HCT116 (cell line): Measurements from ENCODE around the gene LRBA. TPM values are rescaled to one million over a fixed set of nuclear protein-coding genes. Genes with fewer than 3 reads are reported as not detected.

Experiments
- ATAC-seq: fragments of 200-7000 bp; cut with Tn5 transposase; 2 replicates; pipeline ENCODE4 v1.9.1; 2020; ENCODE audit warnings: mild to moderate bottlenecking, moderate library complexity
- BruUV-seq: library from RNA; stranded (reverse); fragments of 400-500 nt; replicated peaks from 2 replicates; lab custom pipeline; 2021; lab: Mats Ljungman, UMichigan
- CTCF ChIA-PET: fragments of 300-600 bp; sonication (Branson Sonifier 250); formaldehyde crosslinking; loops from one replicate; lab custom pipeline; 2021; ENCODE audit warnings: antibody characterized with exemption; lab: Charles Lee
- POLR2A ChIA-PET: fragments of 300-600, 350-600 bp; sonication (Branson Sonifier 250); formaldehyde crosslinking; loops from one replicate; lab custom pipeline; 2021; ENCODE audit warnings: antibody characterized with exemption; lab: Charles Lee
- RAD21 ChIA-PET, 2 experiments: fragments of 300-600 bp; sonication (Branson Sonifier 250); formaldehyde crosslinking; loops; one replicate each; lab custom pipeline; 2023; ENCODE audit warnings: low total read pairs in 2 of 2; ENCODE audit not compliant: uncharacterized antibody in 2 of 2, unreplicated experiment in 2 of 2, low non-redundant PET in 1 of 2; lab: Charles Lee
- DNase-seq: peaks from one replicate; pipeline ENCODE4 v3.0.0-alpha.2; 2010; ENCODE audit warnings: low read depth, low spot score
- H2AFZ ChIP-seq: fragments of 200-600 bp; shearing (Covaris generic), sonication (generic); 2 replicates; pipeline ENCODE4 v1.6.1; 2017; ENCODE audit warnings: low read depth, mixed run types, mixed read lengths, antibody characterized with exemption, low read length; ENCODE audit not compliant: poor library complexity, severe bottlenecking
- H3K27ac ChIP-seq: 2 replicates; pipeline ENCODE4 v1.5.1; 2012; ENCODE audit warnings: low read depth, low read length
- H3K27me3 ChIP-seq: fragments of 200-600 bp; sonication (generic); 2 replicates; pipeline ENCODE4 v1.6.1; 2016; ENCODE audit warnings: mixed run types, low read length, mixed read lengths; ENCODE audit not compliant: insufficient read depth
- H3K36me3 ChIP-seq, 2 experiments: fragments of 200-500 bp in 1 of 2; fragments of 200-600 bp in 1 of 2; sonication (Bioruptor generic) in 1 of 2; sonication (generic) in 1 of 2; 2 replicates each; pipeline versions ENCODE4 v1.5.1 to v1.6.1; 2014 to 2016; ENCODE audit warnings: low read length in 2 of 2, inconsistent platforms in 1 of 2, mixed read lengths in 1 of 2, mixed run types in 1 of 2; ENCODE audit not compliant: insufficient read depth in 2 of 2, control insufficient read depth in 1 of 2
- H3K4me1 ChIP-seq, 2 experiments: fragments of 200-600 bp in 1 of 2; sonication (generic) in 1 of 2; 2 replicates each; pipeline versions ENCODE4 v1.5.1 to v1.6.1; 2012 to 2017; ENCODE audit warnings: low read length in 2 of 2, inconsistent platforms in 1 of 2, mild to moderate bottlenecking in 1 of 2, mixed read lengths in 1 of 2, mixed run types in 1 of 2, moderate library complexity in 1 of 2; ENCODE audit not compliant: insufficient read depth in 2 of 2, control insufficient read depth in 1 of 2
- H3K4me2 ChIP-seq: fragments of 200-600 bp; sonication (generic); 2 replicates; pipeline ENCODE4 v1.6.1; 2017; ENCODE audit warnings: mixed run types, low read length, mixed read lengths
- H3K4me3 ChIP-seq, 2 experiments: fragments of 200-600 bp in 1 of 2; sonication (generic) in 1 of 2; replicated peaks in 1 of 2; 2 replicates each; pipeline ENCODE4 v1.5.1; 2011 to 2016; ENCODE audit warnings: low read length in 2 of 2, control low read depth in 1 of 2, low read depth in 1 of 2, mild to moderate bottlenecking in 1 of 2, mixed read lengths in 1 of 2, mixed run types in 1 of 2
- H3K79me2 ChIP-seq: fragments of 200-600 bp; sonication (generic); 2 replicates; pipeline ENCODE4 v1.6.1; 2017; ENCODE audit warnings: mild to moderate bottlenecking, mixed run types, low read length, moderate library complexity, mixed read lengths; ENCODE audit not compliant: insufficient read depth
- H3K9ac ChIP-seq: fragments of 200-600 bp; sonication (generic); 2 replicates; pipeline ENCODE4 v1.6.1; 2016; ENCODE audit warnings: low read length, mixed read lengths
- H3K9me2 ChIP-seq: fragments of 200-600 bp; sonication (generic), shearing (Covaris generic); 2 replicates; pipeline ENCODE4 v1.6.1; 2017; ENCODE audit warnings: mixed run types, mild to moderate bottlenecking, moderate library complexity; ENCODE audit not compliant: insufficient read depth
- H3K9me3 ChIP-seq, 2 experiments: fragments of 200-500 bp in 1 of 2; fragments of 200-600 bp in 1 of 2; sonication (Bioruptor generic) in 1 of 2; sonication (generic) in 1 of 2; 2 replicates each; pipeline ENCODE4 v1.6.1; 2014 to 2017; ENCODE audit warnings: low read length in 2 of 2, mixed read lengths in 2 of 2, inconsistent platforms in 1 of 2, low read depth in 1 of 2, mild to moderate bottlenecking in 1 of 2, mixed run types in 1 of 2, moderate library complexity in 1 of 2; ENCODE audit not compliant: control insufficient read depth in 1 of 2, insufficient read depth in 1 of 2
- H4K20me1 ChIP-seq: fragments of 200-600 bp; sonication (generic), shearing (Covaris generic); 2 replicates; pipeline ENCODE4 v1.6.1; 2017; ENCODE audit warnings: mixed run types, mild to moderate bottlenecking, moderate library complexity; ENCODE audit not compliant: insufficient read depth
- CBX3 ChIP-seq: IDR thresholded peaks from 2 replicates; pipeline ENCODE4 v1.6.1; 2012; ENCODE audit warnings: low read depth
- CEBPB ChIP-seq: IDR thresholded peaks from 2 replicates; pipeline ENCODE4 v1.6.1; 2012; ENCODE audit warnings: low read depth
- CTCF ChIP-seq, 3 experiments: fragments of 200-600 bp in 1 of 3; sonication (generic) in 1 of 3; IDR thresholded peaks in 2 of 3; conservative IDR thresholded peaks in 1 of 3; 2 replicates each; pipeline ENCODE4 v1.5.1; 2012 to 2017; ENCODE audit warnings: low read depth in 2 of 3, low read length in 2 of 3, antibody characterized with exemption in 1 of 3, borderline replicate concordance in 1 of 3, control low read depth in 1 of 3, mild to moderate bottlenecking in 1 of 3, mixed read lengths in 1 of 3, mixed run types in 1 of 3, moderate library complexity in 1 of 3; ENCODE audit not compliant: insufficient read depth in 1 of 3
- EGR1 ChIP-seq: IDR thresholded peaks from 2 replicates; pipeline ENCODE4 v1.6.1; 2012; ENCODE audit warnings: low read depth
- MAX ChIP-seq: IDR thresholded peaks from 2 replicates; pipeline ENCODE4 v1.6.1; 2012
- POLR2A ChIP-seq: IDR thresholded peaks from 2 replicates; pipeline ENCODE4 v1.7.0; 2011; ENCODE audit warnings: borderline replicate concordance; ENCODE audit not compliant: insufficient read depth, insufficient read length; ENCODE audit errors: extremely low read depth
- REST ChIP-seq: IDR thresholded peaks from 2 replicates; pipeline ENCODE4 v1.6.1; 2012; ENCODE audit warnings: low read depth
- SP1 ChIP-seq: IDR thresholded peaks from 2 replicates; pipeline ENCODE4 v1.6.1; 2012; ENCODE audit warnings: low read depth
- SRF ChIP-seq: IDR thresholded peaks from 2 replicates; pipeline ENCODE4 v1.6.1; 2012; ENCODE audit warnings: low read depth
- TCF7L2 ChIP-seq: IDR thresholded peaks from 2 replicates; pipeline ENCODE4 v1.7.0; 2011; ENCODE audit warnings: borderline replicate concordance, inconsistent platforms; ENCODE audit not compliant: insufficient read depth, insufficient read length; ENCODE audit errors: extremely low read depth
- ZNF274 ChIP-seq: fragments of 200-500 bp; sonication (Bioruptor generic); IDR thresholded peaks from 2 replicates; pipeline ENCODE4 v1.6.1; 2014; ENCODE audit warnings: mild to moderate bottlenecking, low read depth, low read length, inconsistent platforms
- intact Hi-C: fragments of 100-400 bp; cut with micrococcal nuclease; formaldehyde crosslinking; loops from 2 replicates; pipeline ENCODE4 v1.10.0; 2022
- total RNA-seq: library from RNA; stranded (reverse); gene quantifications from one replicate; pipeline ENCODE4 v1.2.1, GENCODE V29; 2021; ENCODE audit not compliant: unreplicated experiment

LRBA gene
- total RNA-seq, 1 experiment from 2014 or later = 79.8 TPM

- no peak for DNase-seq
- ChIA-PET CTCF (interaction anchor here (1.5 kb wide), 1 partner anchor 21 kb away, joined by 3 read pairs; no protein-coding TSS in a partner anchor), POLR2A (no interaction called here), RAD21 (no interaction called here)
- no peaks in the 10 kb centered on the region for H3K79me2 ChIP-seq
- intact Hi-C loops = no loop called here
- TF ChIP-seq CEBPB (peak; percentile 42; the same call in 1 of the 2 replicates), CTCF (IDR thresholded peaks at IDR 0.05 in 2 of 3, conservative IDR thresholded peaks at IDR 0.05 in 1 of 3; ENCODE audit: borderline replicate concordance in 1 of 3, insufficient read depth in 1 of 3, low read depth in 2 of 3, low read length in 2 of 3) (no peak), CBX3 (no peak)
- no peak for ATAC-seq
- H4K20me1 ChIP-seq = no peaks in the 10 kb centered on the region
- H3K4me3 ChIP-seq = no peak overlapping the region
- H3K9ac ChIP-seq = no peak overlapping the region
- BruUV-seq = no TSS peak
- no peaks in the 10 kb centered on the region for H3K36me3 ChIP-seq
- no peaks in the 10 kb centered on the region for H3K27me3 ChIP-seq
- no peak overlapping the region for H2AFZ ChIP-seq
- H3K9me2 ChIP-seq = no peaks in the 10 kb centered on the region
- no peaks in the 10 kb centered on the region for H3K9me3 ChIP-seq
- no peak overlapping the region for H3K27ac ChIP-seq
- peaks cover 7 to 23% of the 10 kb centered on the region in 2 experiments; a peak in 3 of 4 replicates for H3K4me1 ChIP-seq
- H3K4me2 ChIP-seq = no peak overlapping the region
These were observed 499.9 kb downstream of the LRBA start for GRCh38 chr4:150515135-150515534.

GRCh38 chr4:150514709-150515108 lies 500.4 kb downstream of the LRBA start:
- intact Hi-C loops = no loop called here
- no peak overlapping the region for H3K4me3 ChIP-seq
- no peaks in the 10 kb centered on the region for H3K9me3 ChIP-seq
- no peaks in the 10 kb centered on the region for H4K20me1 ChIP-seq
- H2AFZ ChIP-seq = no peak overlapping the region
- H3K9ac ChIP-seq = no peak overlapping the region
- H3K4me1 ChIP-seq = peaks cover 7 to 20% of the 10 kb centered on the region in 2 experiments; a peak in 3 of 4 replicates
- ChIA-PET CTCF (interaction anchor here (1.5 kb wide), 1 partner anchor 21 kb away, joined by 3 read pairs; no protein-coding TSS in a partner anchor), POLR2A (no interaction called here), RAD21 (no interaction called here)
- TF ChIP-seq REST (no peak), TCF7L2 (no peak), MAX (no peak), POLR2A (no peak), ZNF274 (no peak), EGR1 (no peak), SP1 (no peak), SRF (no peak)
- H3K9me2 ChIP-seq = no peaks in the 10 kb centered on the region
- no TSS peak for BruUV-seq
- DNase-seq (no peak), ATAC-seq (no peak)
- no peaks in the 10 kb centered on the region for H3K79me2 ChIP-seq
- H3K4me2 ChIP-seq = no peak overlapping the region
- H3K27me3 ChIP-seq = no peaks in the 10 kb centered on the region
- no peaks in the 10 kb centered on the region for H3K36me3 ChIP-seq
- H3K27ac ChIP-seq = no peak overlapping the region
